ENCODE results near the gene GK.

The GK gene

GRCh38 chrX:30715976-30716375 is 62.8 kb downstream of the GK start:
- Histone ChIP-seq H3K27me3 (ENCODE audit: insufficient read depth, poor library complexity, severe bottlenecking) (no peaks in the 10 kb centered on the region), H3K27ac (ENCODE audit: poor library complexity, severe bottlenecking) (no peak overlapping the region), H3K4me3 (ENCODE audit: severe bottlenecking) (no peak overlapping the region), H3K9me3 (ENCODE audit: severe bottlenecking) (no peaks in the 10 kb centered on the region), H3K36me3 (ENCODE audit: low read depth) (no peaks in the 10 kb centered on the region), H3K4me1 (ENCODE audit: insufficient read depth, poor library complexity, severe bottlenecking) (no peaks in the 10 kb centered on the region)
- no peak for DNase-seq (ENCODE audit: low spot score)
- ATAC-seq (ENCODE audit: low read depth) = no peak
- no peak for TF ChIP-seq CTCF (IDR thresholded peaks at IDR 0.05; ENCODE audit: poor library complexity, severe bottlenecking)

- DNase-seq (ENCODE audit: low spot score) (no peak), ATAC-seq (ENCODE audit: low read depth) (no peak)
- Histone ChIP-seq H3K36me3 (ENCODE audit: low read depth) (no peaks in the 10 kb centered on the region), H3K4me3 (ENCODE audit: severe bottlenecking) (no peak overlapping the region), H3K27ac (ENCODE audit: poor library complexity, severe bottlenecking) (no peak overlapping the region), H3K9me3 (ENCODE audit: severe bottlenecking) (no peaks in the 10 kb centered on the region), H3K4me1 (ENCODE audit: insufficient read depth, poor library complexity, severe bottlenecking) (no peaks in the 10 kb centered on the region), H3K27me3 (ENCODE audit: insufficient read depth, poor library complexity, severe bottlenecking) (no peaks in the 10 kb centered on the region)
- no peak for TF ChIP-seq CTCF (IDR thresholded peaks at IDR 0.05; ENCODE audit: poor library complexity, severe bottlenecking)
These were observed 80.8 kb downstream of the GK start for GRCh38 chrX:30733852-30734660.

DNA sequence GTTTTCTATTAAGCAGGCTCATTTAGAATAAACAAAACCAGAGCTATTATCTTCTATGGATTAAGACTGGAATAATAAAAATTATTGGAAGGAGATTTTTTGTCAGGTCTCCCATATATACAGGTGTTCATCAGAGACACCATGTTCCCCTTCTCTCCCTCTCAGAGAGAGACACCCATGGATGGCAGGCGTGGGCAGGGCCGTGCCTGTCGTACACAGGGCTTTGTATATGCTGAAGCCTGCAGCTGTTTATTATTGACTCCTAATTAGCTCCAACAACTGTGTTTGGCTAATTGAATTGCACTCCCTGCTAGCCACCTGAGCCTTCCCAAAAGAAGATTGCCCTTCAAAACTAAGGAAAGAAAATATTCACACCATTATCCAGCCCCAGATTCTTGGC is 81.6 kb downstream of the GK start:
- DNase-seq (ENCODE audit: low spot score) (no peak), ATAC-seq (ENCODE audit: low read depth) (no peak)
- Histone ChIP-seq H3K4me1 (ENCODE audit: insufficient read depth, poor library complexity, severe bottlenecking) (no peaks in the 10 kb centered on the region), H3K9me3 (ENCODE audit: severe bottlenecking) (no peaks in the 10 kb centered on the region), H3K27me3 (ENCODE audit: insufficient read depth, poor library complexity, severe bottlenecking) (no peaks in the 10 kb centered on the region), H3K4me3 (ENCODE audit: severe bottlenecking) (no peak overlapping the region), H3K36me3 (ENCODE audit: low read depth) (no peaks in the 10 kb centered on the region), H3K27ac (ENCODE audit: poor library complexity, severe bottlenecking) (no peak overlapping the region)
- TF ChIP-seq CTCF (IDR thresholded peaks at IDR 0.05; ENCODE audit: poor library complexity, severe bottlenecking) = no peak

DNA sequence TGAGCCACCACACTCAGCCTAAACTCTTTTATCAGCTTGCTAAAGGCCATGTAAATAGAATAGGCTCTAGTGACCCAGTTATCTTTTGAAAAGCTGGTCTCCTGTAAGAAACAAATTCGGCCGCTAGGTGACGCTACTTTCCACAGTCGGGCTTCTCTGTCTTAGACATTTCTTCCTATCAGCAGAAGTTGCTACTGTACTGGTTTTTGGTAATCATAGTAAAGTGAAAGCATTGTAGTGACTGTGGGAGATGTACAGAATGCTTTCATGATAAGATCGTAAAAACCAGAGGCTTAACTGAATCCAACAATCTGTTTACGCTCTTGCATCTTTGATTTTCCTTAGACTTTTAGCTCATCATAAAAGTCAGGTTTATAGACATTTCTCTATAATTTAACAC is 82.6 kb downstream of the GK start:
- Histone ChIP-seq H3K4me3 (ENCODE audit: severe bottlenecking) (no peak overlapping the region), H3K27ac (ENCODE audit: poor library complexity, severe bottlenecking) (no peak overlapping the region), H3K9me3 (ENCODE audit: severe bottlenecking) (no peaks in the 10 kb centered on the region), H3K4me1 (ENCODE audit: insufficient read depth, poor library complexity, severe bottlenecking) (no peaks in the 10 kb centered on the region), H3K27me3 (ENCODE audit: insufficient read depth, poor library complexity, severe bottlenecking) (no peaks in the 10 kb centered on the region), H3K36me3 (ENCODE audit: low read depth) (no peaks in the 10 kb centered on the region)
- peak; percentile 79 for TF ChIP-seq CTCF (IDR thresholded peaks at IDR 0.05; ENCODE audit: poor library complexity, severe bottlenecking)
- DNase-seq (ENCODE audit: low spot score) (no peak), ATAC-seq (ENCODE audit: low read depth) (peak; percentile 62)

- Histone ChIP-seq H3K9me3 (ENCODE audit: severe bottlenecking) (no peaks in the 10 kb centered on the region), H3K27me3 (ENCODE audit: insufficient read depth, poor library complexity, severe bottlenecking) (no peaks in the 10 kb centered on the region), H3K36me3 (ENCODE audit: low read depth) (no peaks in the 10 kb centered on the region), H3K27ac (ENCODE audit: poor library complexity, severe bottlenecking) (no peak overlapping the region), H3K4me1 (ENCODE audit: insufficient read depth, poor library complexity, severe bottlenecking) (no peaks in the 10 kb centered on the region), H3K4me3 (ENCODE audit: severe bottlenecking) (no peak overlapping the region)
- ATAC-seq (ENCODE audit: low read depth) (no peak), DNase-seq (ENCODE audit: low spot score) (no peak)
- TF ChIP-seq CTCF (IDR thresholded peaks at IDR 0.05; ENCODE audit: poor library complexity, severe bottlenecking) = no peak
These were observed 88.3 kb downstream of the GK start for GRCh38 chrX:30741545-30741944.
